ENCODE results near the gene NAT16. TPM values are rescaled to one million over a fixed set of nuclear protein-coding genes. Genes with fewer than 3 reads are reported as not detected.

The NAT16 gene
- total RNA-seq, 4 donors from 2014 or later, result not detected

DNA sequence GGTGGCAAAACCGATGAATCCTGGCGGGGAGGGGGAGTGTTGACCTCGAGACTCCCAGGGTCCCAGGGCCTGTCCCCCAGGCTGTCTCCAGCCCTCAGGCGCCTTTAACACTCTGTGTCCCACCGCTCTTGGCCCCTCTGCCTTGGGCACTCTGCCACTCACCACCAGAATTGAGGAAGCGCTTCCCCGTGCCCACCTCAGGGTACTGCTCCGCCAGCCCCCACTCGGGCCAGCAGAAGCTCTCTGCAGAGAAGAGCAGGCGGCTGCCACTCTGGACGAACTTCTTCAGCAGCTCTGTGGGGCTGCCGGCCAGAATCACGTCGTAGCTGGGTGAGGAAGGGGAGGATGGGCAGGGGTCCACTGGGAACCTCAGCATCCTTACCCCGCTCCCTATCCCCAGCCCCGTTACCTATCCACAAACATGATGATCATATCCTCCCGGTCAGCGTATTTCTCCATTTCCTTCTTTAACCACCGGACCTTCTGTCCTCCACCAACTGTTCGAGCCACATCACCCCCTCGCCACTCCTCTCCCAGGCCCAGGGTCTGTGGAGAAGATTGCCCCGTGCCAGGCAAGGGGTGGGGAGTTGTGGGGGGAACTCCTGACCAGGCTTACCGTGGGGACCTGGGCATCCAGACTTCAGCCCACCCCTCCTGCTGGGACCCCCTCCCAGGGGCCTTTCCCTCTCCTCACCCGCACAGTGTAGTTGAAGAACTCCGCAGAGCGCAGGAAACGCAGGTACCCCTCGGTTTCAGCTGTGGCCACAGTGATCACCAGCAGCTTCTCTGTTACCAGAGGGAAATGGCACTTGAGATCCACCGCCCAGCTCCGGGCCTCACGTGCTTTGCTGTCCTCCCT, 36.1 kb upstream of the NAT16 start:
- Histone ChIP-seq H3K4me1 (peaks cover 23 to 32% of the 10 kb centered on the region in 2 donors), H3K4me3 (peak overlapping the region; percentile 68 to 91 (median 74)), H3K27ac (peak overlapping the region in 1 of 4 donors; percentile 88), H3K36me3 (peaks cover 0 to 40% of the 10 kb centered on the region in 2 donors), H3K9me3 (no peaks in the 10 kb centered on the region), H3K27me3 (no peaks in the 10 kb centered on the region)
- intact Hi-C loops (cut with DNase I; ENCODE audit: low total_unique reads), result loop anchor here (5.0 kb wide), 1 partner anchor 339 kb away; the partner anchor contains the start of gene SRRT
- TF ChIP-seq POLR2A (IDR thresholded peaks at IDR 0.05), result no peak
- TF ChIP-seq, protein P1, sequence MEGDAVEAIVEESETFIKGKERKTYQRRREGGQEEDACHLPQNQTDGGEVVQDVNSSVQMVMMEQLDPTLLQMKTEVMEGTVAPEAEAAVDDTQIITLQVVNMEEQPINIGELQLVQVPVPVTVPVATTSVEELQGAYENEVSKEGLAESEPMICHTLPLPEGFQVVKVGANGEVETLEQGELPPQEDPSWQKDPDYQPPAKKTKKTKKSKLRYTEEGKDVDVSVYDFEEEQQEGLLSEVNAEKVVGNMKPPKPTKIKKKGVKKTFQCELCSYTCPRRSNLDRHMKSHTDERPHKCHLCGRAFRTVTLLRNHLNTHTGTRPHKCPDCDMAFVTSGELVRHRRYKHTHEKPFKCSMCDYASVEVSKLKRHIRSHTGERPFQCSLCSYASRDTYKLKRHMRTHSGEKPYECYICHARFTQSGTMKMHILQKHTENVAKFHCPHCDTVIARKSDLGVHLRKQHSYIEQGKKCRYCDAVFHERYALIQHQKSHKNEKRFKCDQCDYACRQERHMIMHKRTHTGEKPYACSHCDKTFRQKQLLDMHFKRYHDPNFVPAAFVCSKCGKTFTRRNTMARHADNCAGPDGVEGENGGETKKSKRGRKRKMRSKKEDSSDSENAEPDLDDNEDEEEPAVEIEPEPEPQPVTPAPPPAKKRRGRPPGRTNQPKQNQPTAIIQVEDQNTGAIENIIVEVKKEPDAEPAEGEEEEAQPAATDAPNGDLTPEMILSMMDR (IDR thresholded peaks at IDR 0.05 in 4 of 5, conservative IDR thresholded peaks at IDR 0.05 in 1 of 5), result no peak
- DNase-seq (no peak), ATAC-seq (no peak)
- in situ Hi-C loops (cut with MboI; ENCODE audit: low sequenced_read_pairs in 4 of 4), result no loop called here

DNA sequence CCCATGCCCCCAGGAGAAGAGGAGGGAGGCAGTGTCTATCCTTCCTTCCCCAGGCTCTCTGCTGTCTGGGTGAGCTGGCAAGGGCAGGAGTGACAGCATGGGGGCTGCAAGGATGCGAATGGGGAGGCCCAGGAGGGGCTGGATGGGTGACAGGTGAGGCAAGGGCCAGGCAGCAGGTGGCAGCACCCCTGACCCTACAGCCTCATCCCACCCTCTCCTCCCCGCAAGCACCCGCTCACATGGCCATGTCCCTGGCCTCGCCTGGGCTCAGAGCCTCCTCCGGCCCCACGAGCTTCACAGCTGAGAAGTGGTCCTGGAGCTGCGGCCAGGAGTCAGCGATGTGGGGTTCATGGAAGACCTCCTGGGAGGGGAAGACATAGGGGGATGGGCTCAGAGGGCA, 31.9 kb upstream of the NAT16 start:
- Histone ChIP-seq H3K4me3 (no peak overlapping the region), H3K4me1 (peaks cover 8 to 9% of the 10 kb centered on the region in 2 donors), H3K27me3 (no peaks in the 10 kb centered on the region), H3K9me3 (no peaks in the 10 kb centered on the region), H3K36me3 (peaks cover 0 to 63% of the 10 kb centered on the region in 2 donors), H3K27ac (no peak overlapping the region)
- ATAC-seq (no peak), DNase-seq (no peak)
- in situ Hi-C loops (cut with MboI; ENCODE audit: low sequenced_read_pairs in 4 of 4), result no loop called here
- TF ChIP-seq, protein P1 (IDR thresholded peaks at IDR 0.05 in 4 of 5, conservative IDR thresholded peaks at IDR 0.05 in 1 of 5), result no peak
- no peak for TF ChIP-seq POLR2A (IDR thresholded peaks at IDR 0.05)
- intact Hi-C loops (cut with DNase I; ENCODE audit: low total_unique reads), result no loop called here

DNA sequence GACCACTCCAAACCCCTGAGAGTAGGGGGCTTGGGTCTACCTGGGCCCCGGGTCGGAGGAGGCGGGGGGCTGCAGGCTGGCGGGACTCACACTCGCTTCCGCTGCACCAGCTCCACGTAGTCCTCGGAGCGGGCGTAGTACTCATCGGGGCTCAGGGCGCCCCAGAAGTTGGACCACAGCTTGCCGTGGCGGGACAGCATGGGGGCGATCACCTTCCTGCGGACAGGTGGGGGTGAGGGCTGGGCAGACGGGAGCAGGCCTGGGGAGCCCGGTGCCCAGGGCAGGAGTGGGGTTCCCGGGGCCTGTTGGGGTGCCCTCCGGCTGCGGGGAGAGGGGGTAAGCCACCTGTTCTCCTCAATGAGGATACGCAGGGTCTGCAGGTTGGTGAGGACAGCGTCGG, 31.4 kb upstream of the NAT16 start:
- Histone ChIP-seq H3K27me3 (no peaks in the 10 kb centered on the region), H3K4me1 (peaks cover 4% of the 10 kb centered on the region in 2 donors), H3K36me3 (peaks cover 0 to 64% of the 10 kb centered on the region in 2 donors), H3K4me3 (no peak overlapping the region), H3K27ac (no peak overlapping the region), H3K9me3 (no peaks in the 10 kb centered on the region)
- ATAC-seq (no peak), DNase-seq (no peak)
- no peak for TF ChIP-seq POLR2A (IDR thresholded peaks at IDR 0.05)
- TF ChIP-seq, protein P1 (IDR thresholded peaks at IDR 0.05 in 4 of 5, conservative IDR thresholded peaks at IDR 0.05 in 1 of 5), result no peak
- in situ Hi-C loops (cut with MboI; ENCODE audit: low sequenced_read_pairs in 4 of 4) (no loop called here), intact Hi-C loops (cut with DNase I; ENCODE audit: low total_unique reads) (no loop called here)

DNA sequence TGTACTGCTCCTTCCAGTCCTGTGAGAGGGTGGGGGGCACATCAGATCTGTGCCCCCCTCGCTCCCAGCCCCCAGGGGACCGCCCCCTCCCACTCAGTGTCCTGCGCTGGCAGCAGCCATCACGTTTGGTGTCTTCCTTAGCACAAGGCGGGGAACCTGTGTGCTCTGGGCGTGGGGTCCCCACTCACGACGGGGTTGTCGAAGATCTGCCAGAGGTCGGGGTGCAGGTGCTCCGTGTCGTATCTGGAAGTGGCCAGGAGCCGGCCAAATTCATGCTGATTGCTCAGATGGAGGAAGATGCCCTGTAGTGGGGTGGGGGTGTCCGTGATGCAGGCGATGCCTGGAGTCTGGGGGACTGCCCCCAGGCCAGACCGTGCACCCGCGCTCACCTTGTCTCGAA, 30.1 kb upstream of the NAT16 start:
- no peak for ATAC-seq
- no peak for DNase-seq
- Histone ChIP-seq H3K9me3 (no peaks in the 10 kb centered on the region), H3K4me3 (no peak overlapping the region), H3K4me1 (no peaks in the 10 kb centered on the region), H3K36me3 (peaks cover 0 to 56% of the 10 kb centered on the region in 2 donors), H3K27me3 (no peaks in the 10 kb centered on the region), H3K27ac (no peak overlapping the region)
- TF ChIP-seq, protein P1 (IDR thresholded peaks at IDR 0.05 in 4 of 5, conservative IDR thresholded peaks at IDR 0.05 in 1 of 5), result no peak
- no peak for TF ChIP-seq POLR2A (IDR thresholded peaks at IDR 0.05)
- intact Hi-C loops (cut with DNase I; ENCODE audit: low total_unique reads), result no loop called here
- in situ Hi-C loops (cut with MboI; ENCODE audit: low sequenced_read_pairs in 4 of 4), result no loop called here

Data from gastrocnemius medialis (tissue), 4 donors.